ENCODE measurements around the gene STK25. TPM values are rescaled to one million over a fixed set of nuclear protein-coding genes. Genes with fewer than 3 reads are reported as not detected.

The STK25 gene
- total RNA-seq, 1 donor from 2014 or later = 211 TPM

DNA sequence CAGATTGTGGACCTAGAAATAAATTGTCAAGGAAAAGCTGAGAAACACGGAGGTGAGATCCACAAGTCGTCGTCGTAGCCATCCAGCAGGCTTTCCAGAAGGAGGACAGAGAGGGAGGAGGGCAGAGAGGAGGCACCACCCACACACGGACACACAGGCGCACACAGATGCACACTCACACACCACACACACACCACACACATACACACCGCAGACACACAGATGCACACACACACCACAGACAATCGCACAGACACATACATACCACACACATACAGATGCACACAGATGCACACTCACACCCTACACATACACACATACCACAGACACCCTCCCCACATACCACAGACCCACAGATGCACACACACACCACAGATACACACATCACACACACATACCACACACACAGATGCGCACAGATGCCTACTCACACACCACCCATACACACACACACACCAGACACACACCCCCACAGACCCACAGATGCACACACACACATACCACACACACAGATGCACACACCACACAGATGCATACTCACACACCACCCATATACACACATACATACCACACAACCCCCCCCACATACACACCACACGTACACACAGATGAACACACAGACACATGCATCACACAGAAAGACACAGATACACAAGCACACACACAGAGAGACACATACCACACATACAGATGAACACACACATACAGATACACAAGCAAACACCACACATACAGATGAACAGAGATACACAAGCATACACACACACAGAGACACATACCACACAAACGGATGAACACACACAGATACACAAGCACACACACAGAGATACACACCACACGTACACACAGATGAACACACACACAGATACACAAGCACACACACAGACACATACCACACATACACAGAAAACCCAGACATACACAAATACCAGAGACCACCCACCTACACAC lies 37.4 kb upstream of the STK25 start:
- DNase-seq (ENCODE audit: low read depth) (no peak), FAIRE-seq (peak; percentile 80)
- peak overlapping the region; percentile 77 for H3K4me2 ChIP-seq (ENCODE audit: low read length)
- peaks cover 43% of the 10 kb centered on the region for H3K4me1 ChIP-seq (ENCODE audit: insufficient read depth, low read length)
- H3K9me3 Mint-ChIP-seq (ENCODE audit: unreplicated experiment) = no peaks in the 10 kb centered on the region
- H3K27ac Mint-ChIP-seq (ENCODE audit: unreplicated experiment) = no peak overlapping the region
- no peak for TF ChIP-seq CTCF (IDR thresholded peaks at IDR 0.05; ENCODE audit: insufficient read depth, low read depth, low read length)
- TF ChIP-seq EZH2 (IDR thresholded peaks at IDR 0.05; ENCODE audit: insufficient read depth, low read length) = no peak
- H3K9ac ChIP-seq (ENCODE audit: low read length) = peak overlapping the region; percentile 55
- peaks cover 1% of the 10 kb centered on the region for H3K36me3 Mint-ChIP-seq (ENCODE audit: low read depth, unreplicated experiment)
- H3K27me3 Mint-ChIP-seq (ENCODE audit: low read depth, unreplicated experiment) = peaks cover 4% of the 10 kb centered on the region
- H3K4me3 ChIP-seq (ENCODE audit: insufficient read depth, low read depth, low read length) = no peak overlapping the region
- no peaks in the 10 kb centered on the region for H3K9me3 ChIP-seq (ENCODE audit: insufficient read depth, low read depth, low read length)
- H3K36me3 ChIP-seq (ENCODE audit: insufficient read depth, low read length) = no peaks in the 10 kb centered on the region
- no peak overlapping the region for H3K4me3 Mint-ChIP-seq (ENCODE audit: unreplicated experiment)
- no peaks in the 10 kb centered on the region for H3K79me2 ChIP-seq (ENCODE audit: insufficient read depth, low read length)
- H2AFZ ChIP-seq (ENCODE audit: low read depth, low read length) = peak overlapping the region; percentile 15
- no peaks in the 10 kb centered on the region for H4K20me1 ChIP-seq (ENCODE audit: insufficient read depth, low read length)
- peaks cover 4% of the 10 kb centered on the region for H3K27me3 ChIP-seq (ENCODE audit: insufficient read depth, low read length)
- peak overlapping the region; percentile 53 for H3K27ac ChIP-seq (ENCODE audit: low read depth, low read length)
- peaks cover 12% of the 10 kb centered on the region for H3K4me1 Mint-ChIP-seq (ENCODE audit: low read depth, unreplicated experiment)

DNA sequence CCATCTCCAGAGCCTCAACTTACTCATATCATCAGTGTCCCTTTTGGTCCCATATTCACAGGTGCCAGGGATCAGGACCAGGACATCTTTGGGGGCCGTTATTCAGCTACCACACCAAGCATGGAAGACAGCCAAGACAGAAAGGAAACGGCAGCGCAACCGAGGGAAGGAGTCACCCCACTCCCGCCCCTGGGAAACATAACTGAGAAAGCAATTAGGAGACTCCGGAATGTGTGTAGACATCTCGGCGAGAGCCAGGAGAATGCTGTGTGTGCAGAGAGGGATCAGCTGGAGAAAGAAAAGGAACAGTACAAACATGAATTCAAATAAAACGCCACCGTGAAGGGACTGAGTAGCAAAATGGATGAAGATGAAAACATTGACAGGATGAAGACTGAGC lies 36.7 kb upstream of the STK25 start:
- DNase-seq (ENCODE audit: low read depth) (peak; percentile 70), FAIRE-seq (no peak)
- Mint-ChIP-seq H3K4me3 (ENCODE audit: unreplicated experiment) (no peak overlapping the region), H3K9me3 (ENCODE audit: unreplicated experiment) (no peaks in the 10 kb centered on the region), H3K36me3 (ENCODE audit: low read depth, unreplicated experiment) (peaks cover 1% of the 10 kb centered on the region), H3K27ac (ENCODE audit: unreplicated experiment) (no peak overlapping the region), H3K4me1 (ENCODE audit: low read depth, unreplicated experiment) (peaks cover 15% of the 10 kb centered on the region), H3K27me3 (ENCODE audit: low read depth, unreplicated experiment) (peaks cover 8% of the 10 kb centered on the region)
- no peaks in the 10 kb centered on the region for H3K79me2 ChIP-seq (ENCODE audit: insufficient read depth, low read length)
- no peaks in the 10 kb centered on the region for H3K9me3 ChIP-seq (ENCODE audit: insufficient read depth, low read depth, low read length)
- peaks cover 4% of the 10 kb centered on the region for H3K27me3 ChIP-seq (ENCODE audit: insufficient read depth, low read length)
- peak overlapping the region; percentile 77 for H3K4me2 ChIP-seq (ENCODE audit: low read length)
- H3K27ac ChIP-seq (ENCODE audit: low read depth, low read length) = peak overlapping the region; percentile 53
- no peaks in the 10 kb centered on the region for H3K36me3 ChIP-seq (ENCODE audit: insufficient read depth, low read length)
- no peak overlapping the region for H3K4me3 ChIP-seq (ENCODE audit: insufficient read depth, low read depth, low read length)
- TF ChIP-seq CTCF (IDR thresholded peaks at IDR 0.05; ENCODE audit: insufficient read depth, low read depth, low read length) = no peak
- no peak for TF ChIP-seq EZH2 (IDR thresholded peaks at IDR 0.05; ENCODE audit: insufficient read depth, low read length)
- peaks cover 49% of the 10 kb centered on the region for H3K4me1 ChIP-seq (ENCODE audit: insufficient read depth, low read length)
- H3K9ac ChIP-seq (ENCODE audit: low read length) = peak overlapping the region; percentile 43
- H2AFZ ChIP-seq (ENCODE audit: low read depth, low read length) = peak overlapping the region; percentile 15
- no peaks in the 10 kb centered on the region for H4K20me1 ChIP-seq (ENCODE audit: insufficient read depth, low read length)

GRCh38 chr2:241542278-241542605 lies 33.9 kb upstream of the STK25 start:
- Mint-ChIP-seq H3K36me3 (ENCODE audit: low read depth, unreplicated experiment) (no peaks in the 10 kb centered on the region), H3K9me3 (ENCODE audit: unreplicated experiment) (no peaks in the 10 kb centered on the region), H3K4me3 (ENCODE audit: unreplicated experiment) (peak overlapping the region; percentile 42), H3K27ac (ENCODE audit: unreplicated experiment) (no peak overlapping the region), H3K4me1 (ENCODE audit: low read depth, unreplicated experiment) (peaks cover 9% of the 10 kb centered on the region), H3K27me3 (ENCODE audit: low read depth, unreplicated experiment) (peaks cover 13% of the 10 kb centered on the region)
- no peak overlapping the region for H3K4me3 ChIP-seq (ENCODE audit: insufficient read depth, low read depth, low read length)
- H3K27me3 ChIP-seq (ENCODE audit: insufficient read depth, low read length) = peaks cover 4% of the 10 kb centered on the region
- no peaks in the 10 kb centered on the region for H3K79me2 ChIP-seq (ENCODE audit: insufficient read depth, low read length)
- DNase-seq (ENCODE audit: low read depth) (no peak), FAIRE-seq (no peak)
- H3K9me3 ChIP-seq (ENCODE audit: insufficient read depth, low read depth, low read length) = no peaks in the 10 kb centered on the region
- peaks cover 41% of the 10 kb centered on the region for H3K4me1 ChIP-seq (ENCODE audit: insufficient read depth, low read length)
- TF ChIP-seq EZH2 (IDR thresholded peaks at IDR 0.05; ENCODE audit: insufficient read depth, low read length) (no peak), CTCF (IDR thresholded peaks at IDR 0.05; ENCODE audit: insufficient read depth, low read depth, low read length) (no peak)
- no peak overlapping the region for H3K9ac ChIP-seq (ENCODE audit: low read length)
- no peaks in the 10 kb centered on the region for H4K20me1 ChIP-seq (ENCODE audit: insufficient read depth, low read length)
- H3K36me3 ChIP-seq (ENCODE audit: insufficient read depth, low read length) = no peaks in the 10 kb centered on the region
- no peak overlapping the region for H2AFZ ChIP-seq (ENCODE audit: low read depth, low read length)
- no peak overlapping the region for H3K27ac ChIP-seq (ENCODE audit: low read depth, low read length)
- no peak overlapping the region for H3K4me2 ChIP-seq (ENCODE audit: low read length)
